WERI-Rb-1 (cell line): Measurements from ENCODE around the gene GIMD1.
"Not testable (repeated sequence)": the region's sequence is repeated elsewhere in the genome, so short reads cannot be mapped to it uniquely, and the experiment has no call there.

ENCODE experiments used
- DNase-seq: peaks from one replicate; pipeline ENCODE4 v3.0.0-alpha.2; 2020
- H3K27ac ChIP-seq: fragments of 250-450 bp; sonication (Bioruptor Pico); 2 replicates; pipeline ENCODE4 v1.5.1; 2020; ENCODE audit warnings: mild to moderate bottlenecking, moderate library complexity
- H3K27me3 ChIP-seq: fragments of 250-450 bp; sonication (Bioruptor Pico); 2 replicates; pipeline ENCODE4 v1.5.1; 2021; ENCODE audit warnings: mild to moderate bottlenecking, low read depth, moderate library complexity; ENCODE audit not compliant: insufficient read depth, severe bottlenecking
- H3K36me3 ChIP-seq: fragments of 250-450 bp; sonication (Bioruptor Pico); 2 replicates; pipeline ENCODE4 v1.5.1; 2020; ENCODE audit warnings: mild to moderate bottlenecking, moderate library complexity
- H3K4me3 ChIP-seq: 2 replicates; pipeline ENCODE4 v1.5.1; 2011; ENCODE audit warnings: low read depth, mild to moderate bottlenecking, control low read depth, low read length
- H3K9me3 ChIP-seq: fragments of 250-450 bp; sonication (Bioruptor Pico); 2 replicates; pipeline ENCODE4 v1.5.1; 2021; ENCODE audit warnings: mild to moderate bottlenecking, moderate library complexity; ENCODE audit not compliant: severe bottlenecking
- TF ChIP-seq, protein P1 (sequence below): IDR thresholded peaks from 2 replicates; pipeline ENCODE4 v1.5.1; 2011; ENCODE audit warnings: low read depth, mild to moderate bottlenecking, control low read depth, inconsistent platforms, low read length

Gene GIMD1

DNA sequence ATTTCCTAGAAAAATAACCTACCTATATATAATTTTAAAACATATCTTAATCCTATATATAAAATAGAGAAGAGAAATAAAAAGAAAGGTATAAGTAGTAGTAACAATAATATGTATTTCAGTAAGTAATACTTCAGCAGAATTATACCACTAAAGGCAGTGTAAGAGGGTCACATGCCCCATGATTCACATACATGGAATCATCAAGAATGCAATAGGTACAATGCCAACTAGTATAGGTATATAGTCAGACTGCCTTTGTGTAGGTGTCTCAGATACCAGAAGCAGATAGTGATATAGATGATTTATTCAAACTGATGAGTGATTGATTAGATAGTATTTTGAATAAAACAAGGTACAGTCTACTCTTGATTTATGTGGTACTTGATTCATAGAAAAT lies 42.8 kb downstream of the GIMD1 start:
- DNase-seq = no peak
- Histone ChIP-seq H3K4me3 (no peak overlapping the region), H3K36me3 (peaks cover 39% of the 10 kb centered on the region), H3K27ac (no peak overlapping the region), H3K27me3 (no peaks in the 10 kb centered on the region), H3K9me3 (no peaks in the 10 kb centered on the region)
- TF ChIP-seq, protein P1, sequence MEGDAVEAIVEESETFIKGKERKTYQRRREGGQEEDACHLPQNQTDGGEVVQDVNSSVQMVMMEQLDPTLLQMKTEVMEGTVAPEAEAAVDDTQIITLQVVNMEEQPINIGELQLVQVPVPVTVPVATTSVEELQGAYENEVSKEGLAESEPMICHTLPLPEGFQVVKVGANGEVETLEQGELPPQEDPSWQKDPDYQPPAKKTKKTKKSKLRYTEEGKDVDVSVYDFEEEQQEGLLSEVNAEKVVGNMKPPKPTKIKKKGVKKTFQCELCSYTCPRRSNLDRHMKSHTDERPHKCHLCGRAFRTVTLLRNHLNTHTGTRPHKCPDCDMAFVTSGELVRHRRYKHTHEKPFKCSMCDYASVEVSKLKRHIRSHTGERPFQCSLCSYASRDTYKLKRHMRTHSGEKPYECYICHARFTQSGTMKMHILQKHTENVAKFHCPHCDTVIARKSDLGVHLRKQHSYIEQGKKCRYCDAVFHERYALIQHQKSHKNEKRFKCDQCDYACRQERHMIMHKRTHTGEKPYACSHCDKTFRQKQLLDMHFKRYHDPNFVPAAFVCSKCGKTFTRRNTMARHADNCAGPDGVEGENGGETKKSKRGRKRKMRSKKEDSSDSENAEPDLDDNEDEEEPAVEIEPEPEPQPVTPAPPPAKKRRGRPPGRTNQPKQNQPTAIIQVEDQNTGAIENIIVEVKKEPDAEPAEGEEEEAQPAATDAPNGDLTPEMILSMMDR = no peak

- TF ChIP-seq, protein P1 = no peak
- H3K4me3 ChIP-seq = no peak overlapping the region
- no peaks in the 10 kb centered on the region for H3K9me3 ChIP-seq
- no peaks in the 10 kb centered on the region for H3K27me3 ChIP-seq
- DNase-seq = no peak
- H3K27ac ChIP-seq = no peak overlapping the region
- peaks cover 25% of the 10 kb centered on the region for H3K36me3 ChIP-seq
Observed at GRCh38 chr4:106323119-106323518, 45.5 kb downstream of the GIMD1 start.

DNA sequence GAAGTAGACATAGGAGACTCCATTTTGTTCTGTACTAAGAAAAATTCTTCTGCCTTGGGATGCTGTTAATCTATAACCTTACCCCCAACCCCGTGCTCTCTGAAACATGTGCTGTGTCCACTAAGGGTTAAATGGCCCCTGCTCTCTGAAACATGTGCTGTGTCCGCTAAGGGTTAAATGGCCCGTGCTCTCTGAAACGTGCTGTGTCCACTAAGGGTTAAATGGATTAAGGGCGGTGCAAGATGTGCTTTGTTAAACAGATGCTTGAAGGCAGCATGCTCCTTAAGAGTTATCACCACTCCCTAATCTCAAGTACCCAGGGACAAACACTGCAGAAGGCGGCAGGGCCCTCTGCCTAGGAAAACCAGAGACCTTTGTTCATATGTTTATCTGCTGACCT lies 46.8 kb downstream of the GIMD1 start:
- not testable (repeated sequence) for H3K9me3 ChIP-seq, H3K27me3 ChIP-seq, H3K4me3 ChIP-seq, H3K27ac ChIP-seq
- DNase-seq = peak; percentile 26
- H3K36me3 ChIP-seq = peaks cover 13% of the 10 kb centered on the region

GRCh38 chr4:106321168-106321567 lies 47.4 kb downstream of the GIMD1 start:
- not testable (repeated sequence) for H3K27ac ChIP-seq, DNase-seq, H3K9me3 ChIP-seq, H3K4me3 ChIP-seq, H3K27me3 ChIP-seq
- peaks cover 15% of the 10 kb centered on the region for H3K36me3 ChIP-seq

- DNase-seq = no peak
Observed at GRCh38 chr4:106320235-106320634, 48.3 kb downstream of the GIMD1 start.

GRCh38 chr4:106318511-106318910 lies 50.1 kb downstream of the GIMD1 start:
- Histone ChIP-seq H3K4me3 (no peak overlapping the region), H3K27me3 (no peaks in the 10 kb centered on the region), H3K27ac (no peak overlapping the region), H3K36me3 (peaks cover 15% of the 10 kb centered on the region), H3K9me3 (no peaks in the 10 kb centered on the region)
- TF ChIP-seq, protein P1 = no peak
- no peak for DNase-seq

More at GRCh38 chr4:106320235-106320634, 48.3 kb downstream of the GIMD1 start:
- Histone ChIP-seq H3K9me3 (no peaks in the 10 kb centered on the region), H3K27ac (no peak overlapping the region), H3K4me3 (no peak overlapping the region), H3K36me3 (peaks cover 15% of the 10 kb centered on the region), H3K27me3 (no peaks in the 10 kb centered on the region)
- TF ChIP-seq, protein P1 = no peak

GRCh38 chr4:106317815-106318214 lies 50.8 kb downstream of the GIMD1 start:
- no peak for DNase-seq
- H3K4me3 ChIP-seq = no peak overlapping the region
- TF ChIP-seq, protein P1 = no peak
- no peaks in the 10 kb centered on the region for H3K9me3 ChIP-seq
- peaks cover 15% of the 10 kb centered on the region for H3K36me3 ChIP-seq
- H3K27me3 ChIP-seq = no peaks in the 10 kb centered on the region
- no peak overlapping the region for H3K27ac ChIP-seq
